NCI-H1436 treated with DMSO at 0.1 percent for 48 hours (cell line): ENCODE measurements around the gene GLCE.
"Not testable (repeated sequence)": the region's sequence is repeated elsewhere in the genome, so short reads cannot be mapped to it uniquely, and the experiment has no call there.

Experiments used
- DNase-seq: peaks from one replicate; lab custom pipeline; 2025; lab: John Stamatoyannopoulos, UW

GLCE gene

DNA sequence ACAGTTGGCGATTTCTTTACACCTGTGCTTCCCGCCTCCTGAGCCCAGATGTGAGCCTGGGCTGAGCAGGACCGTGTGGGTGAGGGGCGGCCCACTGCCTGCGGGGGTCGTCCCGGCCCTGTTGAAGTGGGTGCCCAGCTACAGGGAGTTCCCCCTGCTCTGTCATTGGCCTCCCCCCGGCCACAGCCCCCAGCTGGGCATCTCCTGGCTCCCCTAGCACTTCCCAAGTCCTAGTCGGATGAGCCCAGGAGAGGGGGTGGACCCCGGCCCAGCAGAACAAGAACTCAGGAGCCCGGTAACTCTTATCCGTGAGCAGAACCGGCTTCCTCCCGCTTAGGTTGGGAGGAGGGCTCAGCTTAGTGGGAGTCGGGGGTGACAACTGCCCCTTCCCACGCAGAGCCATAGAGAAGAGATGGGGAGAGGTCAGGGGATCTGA is 139.0 kb downstream of the GLCE start:
- no peak for DNase-seq

DNA sequence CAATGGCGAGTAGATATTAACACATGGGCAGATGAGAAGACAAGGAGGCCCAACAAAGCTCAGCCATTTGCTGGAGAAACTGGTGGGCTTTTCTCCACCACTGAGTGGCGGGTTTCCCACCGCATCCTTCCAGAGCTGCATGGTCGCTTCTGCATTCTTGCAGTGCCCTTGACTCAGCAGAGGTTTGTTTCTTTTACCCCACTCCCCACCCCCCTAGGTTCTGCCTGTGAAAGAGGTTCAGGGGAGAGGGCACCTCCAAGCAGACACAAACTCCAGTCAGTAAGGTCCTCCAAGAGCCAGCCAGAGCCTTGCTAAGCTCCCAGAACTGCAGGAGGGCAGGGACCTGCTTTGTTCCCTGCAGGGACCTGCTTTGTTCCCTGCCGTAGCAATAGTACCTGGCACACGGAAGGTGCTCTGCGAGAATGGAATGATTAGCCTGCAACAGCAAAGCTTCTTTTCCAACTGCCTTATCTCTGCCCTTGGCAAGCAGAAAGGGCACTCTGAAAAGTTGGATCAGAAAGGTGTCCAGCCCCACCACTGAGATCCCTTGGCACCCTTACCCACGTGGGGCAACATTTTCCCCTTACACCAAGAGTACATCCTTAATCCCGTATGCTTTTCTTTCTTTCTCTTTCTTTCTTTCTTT is 139.6 kb downstream of the GLCE start:
- no peak for DNase-seq

DNA sequence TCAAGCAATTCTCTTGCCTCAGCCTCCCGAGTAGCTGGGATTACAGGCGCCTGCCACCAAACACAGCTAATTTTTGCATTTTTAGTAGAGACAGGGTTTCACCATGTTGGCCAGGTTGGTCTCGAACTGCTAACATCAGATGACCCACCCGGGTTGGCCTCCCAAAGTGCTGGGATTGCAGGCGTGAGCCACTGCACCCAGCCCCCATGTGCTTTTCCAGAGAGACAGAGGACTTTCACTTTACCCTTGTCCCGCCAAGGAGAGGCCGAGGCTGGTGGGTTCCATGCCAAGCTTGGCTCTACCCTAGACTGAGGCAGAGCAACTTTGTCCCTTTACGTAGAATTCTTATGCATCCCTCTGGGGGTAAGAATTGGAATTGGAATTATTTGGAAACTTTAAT is 140.7 kb downstream of the GLCE start:
- not testable (repeated sequence) for DNase-seq

DNA sequence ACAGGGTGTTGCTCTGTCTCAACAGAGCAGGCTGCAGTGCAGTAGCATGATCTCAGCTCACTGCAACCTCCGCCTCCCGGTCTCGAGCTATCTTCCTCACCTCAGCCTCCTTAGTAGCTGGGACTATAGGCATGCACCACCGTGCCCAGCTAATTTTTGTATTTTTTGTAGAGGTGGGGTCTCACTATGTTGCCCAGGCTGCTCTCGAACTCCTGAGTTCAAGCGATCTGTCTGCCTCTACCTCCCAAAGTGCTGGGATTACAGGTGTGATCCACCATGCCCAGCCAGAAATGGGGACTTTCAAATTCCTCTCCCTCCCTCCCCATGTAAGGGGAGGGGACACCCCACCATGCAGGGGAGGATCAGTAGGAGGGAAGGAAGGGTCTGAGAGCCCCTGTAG is 141.7 kb downstream of the GLCE start:
- DNase-seq = not testable (repeated sequence)

DNA sequence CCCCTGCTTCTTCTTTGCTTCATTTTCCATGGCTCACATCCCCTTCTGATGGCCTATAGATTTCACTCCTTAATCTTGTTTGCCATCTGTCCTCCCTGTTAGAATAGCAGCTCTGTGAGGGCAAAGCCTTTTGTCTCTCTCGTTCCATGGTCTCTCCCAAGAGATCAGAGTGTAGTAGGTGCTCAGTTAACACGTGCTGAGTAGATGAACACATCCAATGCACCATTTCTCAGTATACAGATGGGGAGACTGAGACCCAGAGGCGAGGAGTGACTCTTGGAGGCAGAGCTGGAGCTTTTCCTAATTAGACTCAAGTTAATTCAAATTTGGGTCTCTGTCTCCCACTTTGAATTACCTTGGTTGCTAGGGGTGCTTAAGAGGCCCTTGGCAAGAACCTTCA is 142.5 kb downstream of the GLCE start:
- no peak for DNase-seq

DNA sequence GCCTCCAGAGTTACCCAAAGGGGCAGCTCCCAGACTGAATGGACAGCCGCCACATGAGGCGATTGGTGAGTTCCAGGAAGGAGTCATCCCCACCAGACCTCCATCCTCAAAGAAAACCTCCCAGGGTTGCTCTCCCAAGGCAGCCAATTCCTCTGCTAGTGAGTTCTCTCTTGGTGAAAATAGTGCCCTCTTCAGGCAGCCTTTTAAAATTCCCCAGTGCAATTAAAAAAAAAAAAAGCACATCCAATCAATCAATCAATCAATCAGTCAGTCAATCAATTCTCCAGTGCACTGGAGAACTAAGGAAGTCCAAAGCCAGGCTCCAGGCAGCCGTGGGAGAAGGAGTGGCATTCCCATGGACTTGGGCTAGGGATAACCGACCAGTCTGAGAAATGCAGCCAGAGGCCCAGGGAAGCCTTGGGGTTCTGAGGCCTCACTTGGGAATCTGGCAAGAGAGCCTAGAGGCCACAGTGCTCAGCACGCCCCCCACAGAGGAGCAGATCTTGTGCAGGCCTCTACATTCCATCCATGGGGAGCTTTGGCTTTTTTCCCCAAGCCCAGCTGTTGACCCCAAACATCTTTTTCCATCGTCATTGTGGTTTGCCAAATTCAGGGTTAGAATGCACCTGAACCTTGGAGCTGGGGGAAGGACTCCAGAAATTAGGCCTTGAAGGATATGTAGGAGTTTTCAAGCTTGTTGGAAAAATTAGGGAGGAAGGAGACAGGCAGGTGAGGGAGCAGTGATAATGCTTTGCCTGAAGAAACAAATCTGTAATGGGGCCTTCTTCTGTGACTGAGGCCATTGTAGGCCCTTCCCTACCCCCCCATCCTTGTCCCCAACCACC is 143.1 kb downstream of the GLCE start:
- no peak for DNase-seq

DNA sequence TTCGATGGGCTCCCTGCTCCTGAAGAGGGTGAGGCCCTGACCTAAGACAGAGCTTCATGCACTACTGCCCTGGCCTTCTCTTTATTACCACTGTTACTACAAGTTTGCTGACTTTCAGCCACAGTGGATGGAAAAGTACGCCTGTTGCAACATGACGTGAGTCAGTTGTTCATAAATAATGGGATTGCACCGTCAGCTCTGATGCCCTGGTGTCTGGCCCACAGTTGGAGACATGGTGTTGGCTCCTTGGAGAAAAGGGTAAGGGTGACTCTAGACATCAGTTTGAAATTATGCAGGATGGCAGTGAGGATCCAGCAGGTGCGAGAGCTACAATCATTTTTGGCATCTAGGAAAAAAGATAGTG is 143.7 kb downstream of the GLCE start:
- no peak for DNase-seq

DNA sequence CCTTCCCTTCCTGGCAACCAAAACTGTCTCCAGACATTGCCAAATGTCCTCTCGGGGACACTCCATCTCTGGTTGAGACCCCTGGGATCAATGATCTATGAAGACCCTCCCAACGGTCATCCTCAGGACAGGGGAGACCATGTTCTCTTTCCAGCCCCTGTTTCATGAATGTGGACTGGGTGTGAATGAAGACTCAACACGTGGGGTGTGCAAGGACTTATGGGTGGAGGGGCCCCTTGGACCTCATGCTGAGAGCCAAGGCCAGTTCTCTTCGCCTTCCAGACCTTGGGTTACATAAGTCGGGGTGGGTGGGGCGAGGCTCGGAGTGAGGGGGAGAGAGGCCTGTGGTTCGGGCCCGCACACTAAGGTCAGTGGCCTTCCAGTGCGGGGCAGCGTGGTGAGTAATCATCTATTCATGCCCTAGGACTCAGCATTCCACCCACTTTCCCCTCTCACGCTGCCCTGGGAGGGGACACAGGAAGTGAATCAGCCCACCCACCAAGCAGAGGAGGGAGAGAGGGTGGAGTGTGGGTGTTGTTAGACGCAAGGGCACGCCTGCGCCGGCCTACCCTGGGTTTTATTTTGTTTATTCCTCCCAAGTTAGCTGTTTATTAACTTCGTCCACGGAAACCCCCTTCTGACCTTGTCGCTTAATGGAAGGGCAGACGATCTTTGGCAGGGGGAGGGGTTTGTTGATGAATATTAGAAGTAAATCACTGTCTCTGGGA is 144.9 kb downstream of the GLCE start:
- DNase-seq = no peak

DNA sequence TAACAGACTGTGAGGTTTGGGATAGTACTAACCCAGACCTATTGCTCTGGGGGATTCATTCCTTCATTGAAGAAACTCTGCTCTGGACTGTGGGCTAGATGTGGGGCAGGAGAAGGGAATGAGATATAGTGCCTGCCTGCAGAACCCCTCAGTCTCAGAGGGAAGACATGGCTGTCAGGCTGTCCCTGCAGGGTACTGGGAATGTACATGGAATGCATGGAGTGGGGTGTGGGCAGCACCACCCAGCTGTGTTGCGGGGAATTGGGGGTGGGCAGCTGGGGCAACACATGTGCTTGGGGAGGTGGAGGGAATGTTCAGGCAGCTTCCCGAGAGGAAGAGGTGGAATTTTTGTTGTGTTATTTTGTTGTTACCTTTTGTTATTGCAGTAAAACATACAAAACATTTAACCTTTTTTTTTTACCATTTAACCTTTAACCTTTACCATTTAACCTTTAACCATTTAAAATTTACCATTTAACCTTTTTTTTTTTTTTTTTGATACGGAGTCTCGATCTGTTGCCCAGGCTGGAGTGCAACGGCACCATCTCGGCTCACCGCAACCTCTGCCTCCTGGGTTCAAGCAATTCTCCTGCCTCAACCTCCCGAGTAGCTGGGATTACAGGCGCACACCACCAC is 145.6 kb downstream of the GLCE start:
- no peak for DNase-seq

DNA sequence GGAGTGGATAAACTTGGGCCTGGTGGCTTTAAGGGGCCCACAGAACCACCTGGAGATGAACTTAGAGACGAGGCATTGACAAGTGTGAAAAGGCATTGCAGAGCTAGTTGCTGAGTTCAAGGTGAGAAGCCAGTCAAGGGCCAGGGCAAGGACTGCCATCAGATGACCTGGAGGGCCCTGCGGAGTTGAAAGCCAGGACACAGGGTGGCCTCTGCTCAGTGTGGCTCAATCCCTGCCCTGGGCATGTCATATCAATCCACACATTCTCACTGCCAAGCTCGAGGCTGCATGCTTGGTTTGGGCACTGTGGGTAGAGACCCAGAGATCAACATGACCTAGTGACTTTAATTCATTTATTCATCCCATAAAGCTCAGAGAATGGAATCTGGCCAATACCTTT is 147.5 kb downstream of the GLCE start:
- no peak for DNase-seq

DNA sequence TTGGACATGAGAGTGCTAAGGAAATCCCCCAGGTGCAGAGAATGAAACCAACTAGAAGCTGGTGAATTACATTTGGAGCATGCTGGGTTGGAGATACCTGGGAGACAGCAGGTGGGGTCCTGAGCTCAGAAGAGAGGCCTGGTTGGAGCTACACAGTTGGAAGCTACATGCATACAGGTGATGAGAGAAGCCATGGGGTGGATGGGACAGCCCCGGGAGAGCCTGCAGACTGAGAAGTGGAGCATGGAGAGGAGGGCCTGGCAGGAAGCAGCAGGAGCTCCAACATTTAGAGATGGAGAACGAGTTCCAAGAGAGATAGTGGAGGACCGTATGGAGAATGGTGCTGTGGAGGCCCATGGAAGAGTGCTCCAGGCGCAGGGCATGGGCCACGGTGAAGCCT is 148.5 kb downstream of the GLCE start:
- no peak for DNase-seq

DNA sequence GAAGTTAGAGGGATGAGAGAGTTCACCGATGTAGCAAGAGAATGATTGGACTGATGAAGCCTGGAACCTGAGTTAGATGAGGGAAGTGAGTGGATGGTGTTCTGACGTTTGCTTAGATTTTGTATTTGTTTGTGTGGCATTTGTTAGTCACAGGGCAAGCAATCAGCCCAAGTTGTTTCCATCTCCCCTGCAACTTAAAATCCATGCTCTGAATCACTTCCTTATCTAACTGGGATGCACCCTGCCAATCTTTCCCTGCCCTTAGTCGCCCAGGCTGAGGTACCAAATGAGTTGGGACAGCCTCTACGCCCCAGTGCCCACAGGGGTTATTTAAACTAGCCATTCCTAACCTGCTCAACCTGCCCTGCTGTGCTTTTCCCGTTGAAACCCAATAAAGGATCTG is 150.9 kb downstream of the GLCE start:
- DNase-seq = no peak

DNA sequence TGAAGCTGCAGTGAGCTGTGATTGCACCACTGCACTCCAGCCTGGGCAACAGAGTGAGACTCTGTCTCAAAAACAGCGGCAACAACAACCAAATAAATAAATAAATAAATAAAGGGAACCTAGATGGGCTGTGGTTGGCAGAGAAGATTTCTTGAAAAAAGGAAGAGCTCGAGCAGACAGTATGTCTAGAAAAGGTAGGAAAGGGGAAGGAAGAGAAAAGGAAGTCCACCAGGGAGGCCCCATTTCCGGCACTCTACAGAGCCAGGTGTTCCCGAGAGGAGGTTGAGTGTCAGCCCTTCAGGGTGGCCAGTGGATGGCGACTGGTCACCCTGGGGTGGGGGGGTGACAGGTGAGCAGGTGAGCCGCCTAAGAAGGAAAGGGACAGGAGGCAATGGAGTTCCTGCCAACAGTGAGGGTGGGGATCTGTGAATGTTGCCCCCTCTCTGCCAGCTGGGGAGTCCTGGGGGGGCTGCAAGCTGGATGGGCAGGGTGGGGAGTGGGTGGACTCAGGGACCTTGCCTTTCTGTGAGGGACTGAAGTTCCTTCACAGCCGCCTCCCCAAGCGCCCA is 153.1 kb downstream of the GLCE start:
- no peak for DNase-seq

DNA sequence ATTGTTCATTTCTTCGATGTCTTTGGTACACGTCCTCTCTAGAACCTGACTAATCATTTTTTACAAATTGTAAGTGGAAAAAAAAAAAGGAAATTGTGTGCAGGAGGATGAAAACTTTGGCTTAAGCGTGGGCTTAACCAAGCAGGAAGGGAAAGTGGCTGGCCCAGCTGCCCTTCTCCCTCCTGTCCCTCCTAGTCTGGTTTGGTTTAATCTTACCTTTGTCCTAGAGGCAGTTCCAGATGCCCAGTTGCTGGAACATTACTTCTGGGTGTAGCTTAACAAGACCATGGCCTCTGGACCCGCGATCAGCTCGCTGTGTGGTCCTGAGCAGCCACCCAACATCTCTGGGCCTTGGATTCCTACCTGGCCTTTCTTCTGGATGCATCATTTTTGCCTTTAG is 153.7 kb downstream of the GLCE start:
- DNase-seq = no peak

DNA sequence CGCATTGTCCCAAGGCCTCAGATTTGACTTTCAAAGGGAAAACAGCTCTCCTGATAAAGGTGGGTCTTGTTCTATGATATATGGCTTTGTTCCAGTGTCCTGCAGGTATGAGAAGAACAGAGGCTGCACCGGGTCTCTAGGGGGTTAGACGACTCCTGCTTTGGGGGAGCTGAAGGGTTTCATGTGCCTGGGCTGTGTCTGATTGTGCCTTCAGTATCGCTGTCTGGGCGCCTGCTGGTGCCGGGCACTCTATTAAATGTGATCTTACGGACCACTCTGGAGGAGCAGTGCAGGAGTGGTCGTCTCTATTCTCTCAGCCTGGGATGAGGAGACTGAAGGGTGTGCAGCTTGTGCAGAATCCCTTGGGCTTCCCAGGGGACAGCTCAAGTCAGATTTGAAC is 154.3 kb downstream of the GLCE start:
- no peak for DNase-seq

DNA sequence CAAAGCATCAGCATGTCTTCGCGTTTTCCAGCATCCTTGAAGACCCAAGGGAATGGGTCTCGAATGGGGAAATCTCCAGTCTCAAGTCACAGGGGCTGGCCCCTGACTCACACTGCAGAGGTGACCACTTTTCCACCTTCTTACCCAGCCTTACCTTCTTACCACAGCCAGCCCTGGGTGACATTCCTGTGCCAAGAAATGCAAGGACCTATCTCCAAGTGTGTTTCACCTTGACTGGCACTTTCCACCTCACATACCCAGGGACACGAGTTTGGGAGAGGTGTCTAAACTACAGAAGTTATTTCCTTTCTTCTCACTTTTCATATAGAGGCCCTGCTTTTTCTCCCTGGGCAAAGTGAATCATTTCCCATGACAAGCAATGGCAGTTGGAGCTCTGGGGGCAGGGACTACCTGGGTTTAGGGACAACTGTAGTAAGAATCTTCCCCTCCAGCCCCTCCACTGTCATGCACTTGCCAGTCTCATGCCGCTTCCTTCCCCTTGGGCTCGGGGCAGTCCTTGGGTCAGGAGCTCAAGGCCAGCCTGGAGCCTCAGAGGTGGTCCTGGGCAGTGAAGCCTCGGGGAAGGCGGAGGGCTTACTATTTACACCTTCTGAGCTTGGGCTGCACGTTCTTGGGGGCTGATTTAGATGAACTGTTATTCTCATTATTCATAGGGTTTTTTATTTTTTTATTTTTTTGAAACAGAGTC is 155.1 kb downstream of the GLCE start:
- no peak for DNase-seq

DNA sequence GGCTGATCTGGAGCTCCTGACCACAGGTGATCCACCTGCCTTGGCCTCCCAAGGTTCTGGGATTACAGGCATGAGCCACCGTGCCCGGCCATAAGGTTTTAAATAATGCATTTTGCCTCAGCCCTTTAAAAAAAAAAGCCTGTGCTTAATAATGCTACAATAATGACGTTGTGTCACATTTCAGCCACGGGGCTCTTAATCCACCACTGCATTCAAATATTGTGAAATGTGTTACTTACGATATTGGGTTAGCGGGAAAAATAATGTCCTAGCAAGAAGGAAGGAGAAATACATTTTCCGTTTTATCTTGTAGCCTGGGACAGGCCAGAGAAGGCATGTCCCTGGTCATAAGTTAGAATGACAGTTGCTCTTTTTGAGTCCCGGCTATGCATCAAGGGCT is 155.9 kb downstream of the GLCE start:
- DNase-seq = no peak

DNA sequence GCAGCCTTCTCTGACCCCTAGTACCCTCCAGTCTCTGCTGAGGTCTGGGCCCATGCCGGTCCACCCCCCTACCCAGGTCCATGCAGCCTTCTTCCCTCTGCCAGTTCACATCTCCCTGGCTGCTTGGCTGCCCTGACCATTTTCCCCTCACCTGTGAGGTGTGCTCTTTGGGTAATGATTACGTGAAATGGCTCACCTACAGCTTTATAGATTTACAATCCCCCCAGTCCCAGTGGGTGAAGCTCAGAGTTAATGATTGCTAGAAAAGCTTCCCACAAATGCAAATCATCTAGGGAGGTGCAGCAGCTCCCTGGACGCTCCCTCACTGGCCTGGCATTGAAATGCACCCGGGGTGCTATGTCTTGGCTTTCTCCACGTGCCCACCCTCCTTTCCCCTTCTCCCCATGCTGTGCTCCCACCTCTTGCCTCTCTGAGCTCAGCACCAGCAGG is 157.0 kb downstream of the GLCE start:
- DNase-seq = no peak

DNA sequence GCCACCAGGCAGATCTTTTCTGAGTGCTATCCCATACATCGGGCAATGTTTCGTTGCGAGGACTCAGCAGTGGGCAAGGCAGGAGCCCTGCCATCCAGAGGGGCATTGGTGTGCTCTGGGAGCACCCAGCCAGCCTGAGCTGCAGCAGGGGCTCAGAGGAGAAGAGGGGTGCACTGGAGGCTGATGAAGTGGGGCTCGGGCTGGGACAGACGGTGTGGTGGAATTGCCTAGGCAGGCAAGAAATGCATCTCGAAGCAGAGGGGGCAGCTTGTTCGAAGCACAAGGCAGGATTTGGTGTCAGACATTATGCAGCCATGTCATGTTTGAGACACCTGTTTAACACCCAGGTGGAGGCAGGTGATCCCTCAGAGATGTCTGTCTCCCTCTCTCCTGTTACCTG is 157.6 kb downstream of the GLCE start:
- no peak for DNase-seq

DNA sequence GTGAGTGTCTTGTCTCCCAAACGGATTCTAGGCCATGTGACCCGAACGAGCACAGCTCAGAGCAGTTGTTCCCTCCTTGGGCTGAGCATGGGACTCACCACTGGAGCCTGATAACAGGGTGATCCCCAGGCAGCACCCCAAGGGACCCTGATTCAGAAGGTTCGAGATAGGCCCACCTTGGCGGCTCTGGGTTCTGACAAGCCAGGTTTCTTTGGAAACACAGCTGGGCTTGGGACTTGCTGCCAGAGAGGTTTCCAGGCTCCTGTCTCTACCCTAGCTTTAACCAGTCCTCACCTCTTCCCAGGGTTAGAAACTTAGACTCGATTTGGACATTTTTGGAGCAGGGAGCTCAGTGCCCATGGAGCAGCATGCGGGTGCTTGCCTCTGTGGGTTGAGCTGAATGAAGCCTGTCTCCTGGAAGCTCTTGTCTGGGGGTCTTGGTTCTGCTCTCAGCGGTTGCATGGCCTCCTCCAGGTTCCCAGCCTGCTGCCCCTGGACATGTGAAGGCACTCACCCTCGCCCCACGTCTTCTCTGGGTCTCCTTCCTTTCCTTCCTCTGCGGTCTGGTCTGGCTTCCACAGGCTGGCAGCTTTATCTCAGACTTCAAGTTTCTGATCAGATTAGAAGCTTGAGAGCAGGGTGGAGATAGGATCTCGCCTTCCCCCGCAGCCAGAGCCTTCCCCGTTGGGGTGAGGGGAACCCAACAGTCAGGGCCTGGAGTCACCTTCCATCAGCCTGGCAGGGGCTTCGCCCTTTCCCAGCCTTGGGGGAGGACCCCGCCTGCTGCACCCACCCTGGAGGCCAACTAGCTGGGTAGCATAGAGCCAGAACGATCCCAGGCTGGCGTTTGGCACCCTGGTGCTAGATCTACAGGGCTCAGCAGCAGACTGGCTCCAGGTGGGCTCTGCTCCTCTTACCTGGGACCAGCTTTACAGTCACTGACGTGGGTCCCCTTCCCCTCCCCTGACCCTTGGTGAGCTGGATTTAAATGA is 159.2 kb downstream of the GLCE start:
- no peak for DNase-seq
